GM19240 (cell line): Measurements from ENCODE around the gene ZNF358.
A peak's percentile ranks its signal among the peaks of the same experiment; 100 is the strongest.

Experiments
- DNase-seq: peaks from one replicate; pipeline ENCODE4 v3.0.0; 2011; ENCODE audit warnings: low spot score; ENCODE audit not compliant: insufficient read length

Gene ZNF358

DNA sequence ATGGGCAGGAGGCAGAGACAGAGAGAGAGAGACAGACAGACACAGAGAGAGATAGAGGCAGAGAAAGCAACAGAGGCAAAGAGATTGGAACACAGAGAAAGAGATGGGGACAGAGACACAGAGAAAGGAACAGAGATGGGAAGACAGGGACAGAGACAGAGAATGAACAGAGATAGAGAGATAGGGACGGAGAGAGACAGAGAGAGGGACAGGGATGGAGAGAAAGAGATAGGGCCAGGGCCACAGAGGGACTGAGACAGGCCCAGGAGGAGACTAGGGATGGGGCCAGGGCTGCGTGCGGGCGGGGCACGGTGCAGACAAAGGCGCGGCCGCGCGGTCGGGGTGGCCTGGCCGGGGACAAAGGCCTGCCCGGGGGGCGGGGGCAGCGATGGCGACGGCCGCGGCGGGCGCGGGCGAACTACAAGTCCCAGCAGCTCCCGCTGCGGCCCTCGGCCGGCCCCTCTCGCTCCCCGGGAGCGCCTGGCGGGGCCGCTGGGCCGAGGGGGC, at the start of gene ZNF358:
Gene ZNF358 (plus strand): TSS at position 459 of the 507 bp plus-strand sequence. CDS start 3,140 bp downstream, outside the sequence.
- peak; percentile 87 for DNase-seq

- no peak for DNase-seq
These were observed 48.6 kb upstream of the ZNF358 start for GRCh38 chr19:7467009-7467989.

DNA sequence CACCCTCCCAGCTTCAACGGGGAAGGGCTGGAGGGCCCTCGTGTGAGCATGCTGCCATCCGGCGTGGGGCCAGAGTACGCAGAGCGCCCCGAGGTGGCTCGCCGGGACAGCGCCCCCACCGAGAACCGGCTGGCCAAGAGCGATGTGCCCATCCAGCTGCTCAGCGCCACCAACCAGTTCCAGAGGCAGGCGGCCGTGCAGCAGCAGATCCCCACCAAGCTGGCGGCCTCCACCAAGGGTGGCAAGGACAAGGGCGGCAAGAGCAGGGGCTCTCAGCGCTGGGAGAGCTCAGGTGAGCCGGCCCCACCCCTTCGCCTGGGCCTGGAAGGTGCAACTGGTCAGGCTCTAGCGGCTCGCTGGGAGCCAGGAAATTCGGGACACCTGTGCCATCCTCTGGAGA, 47.1 kb upstream of the ZNF358 start:
- no peak for DNase-seq

GRCh38 chr19:7469669-7470285, 46.1 kb upstream of the ZNF358 start:
- no peak for DNase-seq

GRCh38 chr19:7470540-7471305, 45.2 kb upstream of the ZNF358 start:
- no peak for DNase-seq

GRCh38 chr19:7471696-7472615, 43.9 kb upstream of the ZNF358 start:
- DNase-seq = no peak

- no peak for DNase-seq
These were observed 40.2 kb upstream of the ZNF358 start for GRCh38 chr19:7475665-7476064.

DNA sequence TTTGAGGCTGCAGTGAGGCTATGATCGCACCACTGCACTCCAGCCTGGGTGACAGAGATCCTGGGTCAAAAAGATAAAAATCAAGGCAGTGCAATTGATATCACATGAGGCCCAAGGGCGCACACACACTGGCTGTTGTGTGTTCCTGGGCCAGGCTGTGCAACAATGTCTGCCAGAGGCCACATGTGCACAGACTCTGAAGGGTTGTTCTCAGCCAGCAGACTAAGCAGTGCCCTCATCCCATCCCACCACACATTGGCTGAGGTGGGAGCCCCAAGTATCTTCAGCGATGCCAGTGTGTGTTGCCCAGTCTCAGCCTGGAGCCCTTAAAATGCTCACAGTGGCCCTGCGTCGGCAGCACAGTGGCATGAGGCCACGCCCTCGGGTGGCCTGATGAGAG, 39.7 kb upstream of the ZNF358 start:
- DNase-seq = no peak

- no peak for DNase-seq
These were observed 39.0 kb upstream of the ZNF358 start for GRCh38 chr19:7476777-7477494.

DNA sequence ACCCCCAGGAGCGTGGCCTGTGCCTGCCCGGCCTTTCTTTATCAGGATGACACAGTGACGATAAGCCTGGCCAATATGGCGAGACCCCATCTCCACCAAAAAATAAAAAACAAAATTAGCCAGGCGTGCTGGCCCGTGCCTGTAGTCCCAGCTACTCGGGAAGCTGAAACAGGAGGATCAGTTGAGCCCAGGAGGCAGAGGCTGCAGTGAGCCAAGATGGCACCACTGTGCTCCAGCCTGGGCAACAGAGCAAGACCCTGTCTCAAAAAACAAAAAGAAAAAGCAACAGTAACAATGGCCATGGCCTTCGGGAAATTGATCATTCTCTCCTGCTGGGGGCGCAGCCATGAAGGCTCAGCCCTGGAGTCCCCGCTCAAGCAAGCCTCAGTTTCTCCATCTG, 38.1 kb upstream of the ZNF358 start:
- no peak for DNase-seq

DNA sequence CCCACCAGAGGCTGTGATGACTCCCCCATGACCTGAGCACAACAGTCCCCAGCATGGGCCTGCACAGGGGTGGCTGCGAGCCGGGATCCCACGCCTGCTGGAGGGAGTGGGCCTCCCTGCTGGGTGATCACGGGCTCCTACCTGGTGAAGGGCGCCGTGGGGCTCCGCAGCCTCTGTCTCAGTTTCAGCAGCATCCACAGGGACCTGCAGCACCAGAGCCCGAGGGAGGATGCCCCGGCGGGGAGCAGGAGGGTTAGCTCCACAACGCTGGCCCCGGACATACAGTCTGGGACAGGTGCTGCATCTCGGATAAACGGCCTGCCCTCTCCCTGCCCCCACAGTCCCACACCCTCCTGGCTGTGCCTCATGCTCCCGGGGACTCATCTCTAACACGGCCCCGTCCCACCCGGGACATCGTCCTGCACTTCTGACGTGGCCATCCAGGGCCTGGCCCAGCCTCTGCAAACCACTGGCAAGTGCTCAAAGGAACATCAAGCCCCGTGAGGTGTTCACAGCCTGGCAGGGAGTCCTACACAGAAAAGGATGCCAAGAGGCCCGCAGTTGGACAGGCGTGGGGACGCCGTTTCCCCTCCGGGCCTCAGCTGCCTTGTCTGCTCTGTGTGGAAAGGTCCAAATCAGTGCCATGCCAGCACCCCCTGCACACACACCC, 37.6 kb upstream of the ZNF358 start:
- no peak for DNase-seq

DNA sequence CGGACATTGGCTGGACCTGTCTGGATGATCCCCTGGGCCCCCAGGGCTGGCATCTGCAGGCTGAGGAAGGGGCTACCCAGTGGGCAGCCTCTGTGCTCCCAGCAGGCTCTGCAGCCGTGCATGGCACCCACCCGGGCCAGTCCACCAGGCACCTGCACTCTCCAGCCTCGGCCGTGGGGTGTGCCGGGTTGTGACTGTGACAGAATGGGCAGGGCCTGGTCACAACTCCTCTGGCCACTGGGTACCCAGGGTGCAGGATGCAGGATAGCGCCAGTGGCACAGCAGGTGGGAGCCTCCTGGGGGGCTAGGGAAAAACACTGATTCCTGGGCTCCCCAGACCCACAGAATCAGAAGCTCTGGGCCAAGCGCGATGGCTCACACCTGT, 37.1 kb upstream of the ZNF358 start:
- no peak for DNase-seq

GRCh38 chr19:7480222-7480969, 35.5 kb upstream of the ZNF358 start:
- no peak for DNase-seq

DNA sequence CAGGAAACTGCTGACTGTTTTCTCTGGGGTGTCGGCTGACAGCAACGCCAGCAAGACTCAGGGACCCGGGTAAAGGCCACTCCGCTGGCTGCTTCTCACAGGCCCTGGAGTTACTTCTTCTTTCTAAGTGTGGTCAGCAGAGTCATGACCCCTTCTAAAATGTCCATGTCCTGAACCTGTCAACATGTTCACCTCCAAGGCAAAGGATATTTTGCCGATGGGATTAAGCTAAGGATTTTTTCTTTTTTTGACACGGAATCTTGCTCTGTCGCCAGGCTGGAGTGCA, 35.0 kb upstream of the ZNF358 start:
- DNase-seq = no peak

DNA sequence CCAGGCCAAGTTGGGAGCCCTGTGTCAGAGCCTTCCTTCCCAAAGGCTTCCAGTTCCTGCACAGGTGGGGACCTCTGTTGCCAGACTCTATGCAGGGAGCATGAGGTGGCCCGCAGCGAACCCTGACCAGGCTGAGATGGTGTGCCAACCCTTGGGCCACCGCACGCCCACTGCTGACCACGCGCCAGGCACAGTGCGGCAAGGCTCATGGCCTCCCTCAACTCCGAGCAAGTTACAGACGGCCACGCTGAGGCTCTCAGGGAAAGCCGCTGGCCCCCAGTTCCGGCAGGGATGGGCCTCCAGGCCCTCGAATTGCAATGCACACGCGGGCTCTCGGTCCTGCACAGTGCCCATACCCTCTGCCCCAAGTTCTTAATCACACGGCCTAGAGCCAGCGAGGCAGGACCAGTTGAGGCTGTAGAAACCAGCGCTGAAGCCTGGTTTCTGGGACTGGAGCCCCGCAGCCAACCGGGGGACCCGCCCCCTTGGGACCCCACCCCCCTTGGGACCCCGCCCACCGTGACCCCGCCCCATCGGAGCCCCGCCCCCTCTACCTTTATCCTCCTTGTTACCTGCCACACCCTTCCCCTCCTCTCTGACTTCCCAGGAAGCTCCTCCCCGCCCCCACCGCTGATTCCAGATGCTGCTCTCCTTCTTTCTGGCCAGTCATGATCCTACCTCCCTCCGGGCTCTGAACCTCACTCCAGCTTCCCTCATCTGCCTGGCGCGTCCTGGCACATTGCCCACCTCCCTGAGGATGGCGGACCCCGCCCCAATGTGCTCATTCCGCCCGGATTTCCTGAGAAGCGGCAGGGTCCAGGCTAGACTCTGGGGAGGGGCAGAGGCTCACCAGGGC, 33.1 kb upstream of the ZNF358 start:
- no peak for DNase-seq

DNA sequence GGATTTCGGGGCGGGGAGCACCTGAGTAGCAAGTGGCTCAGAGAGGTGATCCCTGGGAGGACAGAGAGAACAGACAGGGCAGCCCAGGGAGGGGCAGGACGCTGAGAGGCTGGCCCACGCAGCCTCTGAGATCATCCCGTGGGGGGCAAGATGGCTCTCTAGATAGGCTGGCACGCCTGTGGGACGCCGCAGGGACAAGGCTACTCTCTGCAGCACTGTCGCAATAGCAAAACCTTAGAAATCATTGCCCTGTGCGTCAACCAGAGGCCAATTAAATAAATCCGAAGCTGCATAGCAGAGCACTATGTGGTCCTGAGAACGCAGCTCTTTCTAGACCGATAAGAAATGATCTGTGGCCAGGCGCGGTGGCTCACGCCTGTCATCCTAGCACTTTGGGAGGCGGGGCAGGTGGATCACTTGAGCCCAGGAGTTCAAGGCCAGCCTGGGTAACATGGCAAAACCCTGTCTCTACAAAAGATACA, 32.1 kb upstream of the ZNF358 start:
- DNase-seq = no peak

DNA sequence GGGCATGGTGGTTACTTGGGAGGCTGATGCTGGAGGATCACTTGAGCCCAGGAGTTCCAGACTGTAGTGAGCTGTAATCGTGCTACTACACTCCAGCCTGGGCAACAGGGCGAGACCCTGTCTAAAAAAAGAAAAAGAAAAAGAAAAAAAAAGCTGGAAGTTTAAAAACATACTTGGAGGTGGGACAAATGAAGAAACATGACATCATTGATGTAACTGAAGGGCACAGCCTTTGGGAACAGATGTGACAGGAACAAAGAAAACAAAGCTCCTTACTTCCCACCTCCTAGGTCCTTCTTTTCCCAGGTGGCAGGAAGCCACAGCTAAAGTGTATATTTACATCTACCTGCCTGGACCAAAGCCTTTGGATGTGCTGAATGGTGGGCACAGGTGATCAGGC, 29.0 kb upstream of the ZNF358 start:
- no peak for DNase-seq
